ENCODE results near the gene KIFC3. TPM values are rescaled to one million over a fixed set of nuclear protein-coding genes. Genes with fewer than 3 reads are reported as not detected.

Gene KIFC3
- total RNA-seq, 1 experiment from 2014 or later, result 32.6 TPM

DNA sequence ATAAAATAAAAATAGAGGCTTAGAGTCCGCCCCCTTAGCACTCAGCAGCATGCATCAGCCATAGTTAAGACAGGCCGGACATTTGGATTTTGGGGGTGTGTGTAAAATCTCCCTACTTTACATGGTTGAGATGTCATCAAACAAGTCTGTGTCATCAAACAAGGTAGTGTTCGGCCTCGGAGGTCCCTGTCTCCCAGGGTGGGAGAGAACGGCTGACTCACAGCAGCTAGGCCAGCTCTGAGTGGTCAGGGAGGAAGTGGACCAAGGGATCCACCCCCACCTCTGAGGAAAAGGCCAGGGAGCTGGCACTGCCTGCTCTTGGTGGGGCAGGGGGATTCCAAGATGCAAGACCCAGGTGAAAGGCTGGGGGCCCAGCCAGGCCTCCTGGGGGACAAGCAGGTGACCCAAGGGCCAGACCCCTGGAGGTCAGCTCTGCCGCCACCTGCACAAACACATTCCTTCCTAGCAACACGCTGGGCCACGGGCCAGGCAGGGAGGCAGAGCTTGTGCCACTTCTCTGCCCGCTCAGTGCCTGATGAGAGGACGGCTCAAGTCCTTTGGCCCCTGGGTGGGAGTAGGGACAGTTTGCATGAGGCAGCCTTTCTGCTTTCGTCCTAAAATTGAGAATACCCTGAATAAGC, 28.5 kb downstream of the KIFC3 start:
- Histone ChIP-seq H3K4me2 (ENCODE audit: low read length) (no peak overlapping the region), H3K9me3 (ENCODE audit: low read length) (no peaks in the 10 kb centered on the region), H2AFZ (ENCODE audit: low read length) (no peak overlapping the region), H3K4me1 (ENCODE audit: insufficient read depth, low read length) (no peaks in the 10 kb centered on the region), H3K27me3 (ENCODE audit: low read length) (no peaks in the 10 kb centered on the region), H3K9me2 (replicated peaks; ENCODE audit: low read length) (no peaks in the 10 kb centered on the region), H3K9ac (ENCODE audit: low read length) (no peak overlapping the region), H4K20me1 (ENCODE audit: low read length) (no peaks in the 10 kb centered on the region), H3K27ac (ENCODE audit: low read length) (no peak overlapping the region), H3K4me3 (ENCODE audit: low read length) (no peak overlapping the region), H3F3A (ENCODE audit: low read length, unreplicated experiment) (no peaks in the 10 kb centered on the region), H3K79me2 (ENCODE audit: low read length) (no peaks in the 10 kb centered on the region), H3K36me3 (ENCODE audit: low read depth, low read length) (no peaks in the 10 kb centered on the region)
- intact Hi-C loops (cut with micrococcal nuclease), result no loop called here
- no TSS peak for BruUV-seq (replicated peaks)
- DNase-seq, result no peak
- ATAC-seq, result no peak
- POLR2A ChIA-PET (ENCODE audit: unreplicated experiment), result no interaction called here
- CTCF ChIA-PET, result no interaction called here
- no peak for TF ChIP-seq EZH2phosphoT487 (IDR thresholded peaks at IDR 0.05; ENCODE audit: borderline replicate concordance, low read length)
- TF ChIP-seq EZH2 (IDR thresholded peaks at IDR 0.05; ENCODE audit: low read length, unreplicated experiment), result no peak
- TF ChIP-seq, protein P1, sequence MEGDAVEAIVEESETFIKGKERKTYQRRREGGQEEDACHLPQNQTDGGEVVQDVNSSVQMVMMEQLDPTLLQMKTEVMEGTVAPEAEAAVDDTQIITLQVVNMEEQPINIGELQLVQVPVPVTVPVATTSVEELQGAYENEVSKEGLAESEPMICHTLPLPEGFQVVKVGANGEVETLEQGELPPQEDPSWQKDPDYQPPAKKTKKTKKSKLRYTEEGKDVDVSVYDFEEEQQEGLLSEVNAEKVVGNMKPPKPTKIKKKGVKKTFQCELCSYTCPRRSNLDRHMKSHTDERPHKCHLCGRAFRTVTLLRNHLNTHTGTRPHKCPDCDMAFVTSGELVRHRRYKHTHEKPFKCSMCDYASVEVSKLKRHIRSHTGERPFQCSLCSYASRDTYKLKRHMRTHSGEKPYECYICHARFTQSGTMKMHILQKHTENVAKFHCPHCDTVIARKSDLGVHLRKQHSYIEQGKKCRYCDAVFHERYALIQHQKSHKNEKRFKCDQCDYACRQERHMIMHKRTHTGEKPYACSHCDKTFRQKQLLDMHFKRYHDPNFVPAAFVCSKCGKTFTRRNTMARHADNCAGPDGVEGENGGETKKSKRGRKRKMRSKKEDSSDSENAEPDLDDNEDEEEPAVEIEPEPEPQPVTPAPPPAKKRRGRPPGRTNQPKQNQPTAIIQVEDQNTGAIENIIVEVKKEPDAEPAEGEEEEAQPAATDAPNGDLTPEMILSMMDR (conservative IDR thresholded peaks at IDR 0.05; ENCODE audit: low read depth, low read length), result no peak

DNA sequence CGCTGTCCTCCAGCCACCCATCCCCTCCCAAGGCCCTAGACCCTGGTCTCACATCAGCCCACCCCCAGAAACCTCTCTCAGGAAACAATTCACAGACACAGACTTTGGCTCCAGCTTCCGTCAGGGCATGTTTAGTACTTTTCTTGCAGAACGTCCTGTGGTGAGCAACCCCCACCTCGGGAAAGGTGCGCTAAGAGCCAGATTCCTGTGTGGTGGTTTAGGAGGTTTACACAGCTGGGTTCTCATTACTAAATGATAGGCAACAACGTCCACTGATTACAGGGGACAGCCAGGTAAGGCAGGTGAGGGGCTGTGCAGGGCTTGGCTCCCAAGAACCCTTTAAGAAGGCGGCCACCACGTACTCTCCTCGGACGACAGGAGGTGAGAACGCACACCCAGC, 29.3 kb downstream of the KIFC3 start:
- Histone ChIP-seq H3F3A (ENCODE audit: low read length, unreplicated experiment) (no peaks in the 10 kb centered on the region), H3K4me3 (ENCODE audit: low read length) (no peak overlapping the region), H3K4me2 (ENCODE audit: low read length) (no peak overlapping the region), H3K4me1 (ENCODE audit: insufficient read depth, low read length) (no peaks in the 10 kb centered on the region), H3K27me3 (ENCODE audit: low read length) (no peaks in the 10 kb centered on the region), H3K79me2 (ENCODE audit: low read length) (no peaks in the 10 kb centered on the region), H4K20me1 (ENCODE audit: low read length) (no peaks in the 10 kb centered on the region), H3K9me3 (ENCODE audit: low read length) (no peaks in the 10 kb centered on the region), H3K9ac (ENCODE audit: low read length) (no peak overlapping the region), H3K9me2 (replicated peaks; ENCODE audit: low read length) (no peaks in the 10 kb centered on the region), H3K36me3 (ENCODE audit: low read depth, low read length) (no peaks in the 10 kb centered on the region), H3K27ac (ENCODE audit: low read length) (no peak overlapping the region), H2AFZ (ENCODE audit: low read length) (no peak overlapping the region)
- DNase-seq (no peak), ATAC-seq (no peak)
- no TSS peak for BruUV-seq (replicated peaks)
- TF ChIP-seq, protein P1 (conservative IDR thresholded peaks at IDR 0.05; ENCODE audit: low read depth, low read length), result no peak
- TF ChIP-seq EZH2 (IDR thresholded peaks at IDR 0.05; ENCODE audit: low read length, unreplicated experiment), result no peak
- TF ChIP-seq EZH2phosphoT487 (IDR thresholded peaks at IDR 0.05; ENCODE audit: borderline replicate concordance, low read length), result no peak
- POLR2A ChIA-PET (ENCODE audit: unreplicated experiment), result no interaction called here
- CTCF ChIA-PET, result no interaction called here
- intact Hi-C loops (cut with micrococcal nuclease), result no loop called here

DNA sequence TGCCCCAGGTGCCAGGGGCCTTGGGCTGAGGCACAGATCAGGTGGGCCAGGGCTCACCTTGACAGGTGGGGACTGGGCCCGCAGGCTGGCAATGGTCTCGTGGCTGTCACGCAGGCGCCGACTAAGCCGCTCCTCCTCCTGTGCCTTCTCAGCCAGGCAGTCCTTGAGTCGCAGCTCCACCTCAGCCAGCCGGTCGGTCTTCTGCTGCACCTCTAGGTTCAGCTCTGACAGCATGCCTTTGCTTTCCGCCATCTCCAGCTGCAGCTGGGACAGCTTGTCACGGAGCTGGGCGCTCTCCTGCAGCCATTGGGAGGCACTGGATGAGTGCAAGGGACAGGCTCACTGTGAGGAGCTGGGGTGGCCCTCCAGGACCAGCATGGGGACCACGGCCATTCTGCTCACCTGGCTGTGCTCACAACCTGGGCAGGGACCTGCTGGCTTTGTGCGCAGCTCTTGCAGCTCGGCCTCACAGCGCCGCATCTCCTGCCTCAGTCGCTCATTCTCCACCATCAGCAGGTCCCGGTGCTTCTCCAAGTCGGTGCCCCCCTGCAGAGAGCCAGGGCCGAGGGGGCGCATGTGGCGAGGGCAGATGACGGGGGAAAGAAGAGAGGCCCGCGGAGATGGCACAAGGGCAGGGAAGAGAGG, 31.0 kb downstream of the KIFC3 start:
- no peaks in the 10 kb centered on the region for H3K4me1 ChIP-seq (ENCODE audit: insufficient read depth, low read length)
- no peaks in the 10 kb centered on the region for H3K36me3 ChIP-seq (ENCODE audit: low read depth, low read length)
- H3K27me3 ChIP-seq (ENCODE audit: low read length), result no peaks in the 10 kb centered on the region
- no peak overlapping the region for H3K27ac ChIP-seq (ENCODE audit: low read length)
- TF ChIP-seq, protein P1 (conservative IDR thresholded peaks at IDR 0.05; ENCODE audit: low read depth, low read length), result no peak
- TF ChIP-seq EZH2 (IDR thresholded peaks at IDR 0.05; ENCODE audit: low read length, unreplicated experiment) (no peak), EZH2phosphoT487 (IDR thresholded peaks at IDR 0.05; ENCODE audit: borderline replicate concordance, low read length) (no peak)
- H3F3A ChIP-seq (ENCODE audit: low read length, unreplicated experiment), result no peaks in the 10 kb centered on the region
- BruUV-seq (replicated peaks), result no TSS peak
- DNase-seq, result no peak
- no peak overlapping the region for H2AFZ ChIP-seq (ENCODE audit: low read length)
- H3K9me3 ChIP-seq (ENCODE audit: low read length), result no peaks in the 10 kb centered on the region
- no peaks in the 10 kb centered on the region for H4K20me1 ChIP-seq (ENCODE audit: low read length)
- ChIA-PET CTCF (no interaction called here), POLR2A (ENCODE audit: unreplicated experiment) (no interaction called here)
- H3K9ac ChIP-seq (ENCODE audit: low read length), result no peak overlapping the region
- no peak overlapping the region for H3K4me3 ChIP-seq (ENCODE audit: low read length)
- H3K79me2 ChIP-seq (ENCODE audit: low read length), result no peaks in the 10 kb centered on the region
- no peak for ATAC-seq
- intact Hi-C loops (cut with micrococcal nuclease), result no loop called here
- no peak overlapping the region for H3K4me2 ChIP-seq (ENCODE audit: low read length)
- H3K9me2 ChIP-seq (replicated peaks; ENCODE audit: low read length), result no peaks in the 10 kb centered on the region

Data from PC-3 (cell line).